GM18505 (cell line): ENCODE data around the gene GLIS2.

ENCODE experiments used
- ATAC-seq: cut with Tn5 transposase; IDR thresholded peaks from one replicate; pipeline ENCODE4 v1.9.1; 2021; ENCODE audit not compliant: unreplicated experiment
- POLR2A ChIP-seq: IDR thresholded peaks from 4 replicates; pipeline ENCODE4 v1.6.1; 2011; ENCODE audit warnings: borderline replicate concordance; ENCODE audit not compliant: insufficient read depth, insufficient read length; ENCODE audit errors: extremely low read depth

The GLIS2 gene

DNA sequence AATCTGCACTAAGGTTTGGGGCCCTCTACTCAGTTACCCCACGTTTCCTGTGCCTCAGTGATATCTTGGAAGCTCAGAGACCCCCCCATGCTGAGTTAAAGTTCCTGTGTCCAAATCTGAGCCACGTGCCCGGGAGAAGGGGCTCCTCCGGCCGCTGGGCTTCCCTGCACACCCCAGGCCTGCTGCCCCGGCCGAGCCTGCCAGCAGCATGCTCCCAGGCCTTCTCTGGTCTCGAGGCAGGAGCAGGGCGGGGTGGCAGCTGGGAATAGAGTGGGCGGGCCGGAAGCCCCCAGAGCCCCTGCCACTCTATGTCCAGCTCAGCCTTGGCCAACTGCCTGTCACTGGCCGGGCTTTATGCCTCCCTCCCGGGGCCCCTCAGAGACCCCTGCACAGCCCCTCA, 50.1 kb downstream of the GLIS2 start:
- ATAC-seq: no peak
- no peak for TF ChIP-seq POLR2A

DNA sequence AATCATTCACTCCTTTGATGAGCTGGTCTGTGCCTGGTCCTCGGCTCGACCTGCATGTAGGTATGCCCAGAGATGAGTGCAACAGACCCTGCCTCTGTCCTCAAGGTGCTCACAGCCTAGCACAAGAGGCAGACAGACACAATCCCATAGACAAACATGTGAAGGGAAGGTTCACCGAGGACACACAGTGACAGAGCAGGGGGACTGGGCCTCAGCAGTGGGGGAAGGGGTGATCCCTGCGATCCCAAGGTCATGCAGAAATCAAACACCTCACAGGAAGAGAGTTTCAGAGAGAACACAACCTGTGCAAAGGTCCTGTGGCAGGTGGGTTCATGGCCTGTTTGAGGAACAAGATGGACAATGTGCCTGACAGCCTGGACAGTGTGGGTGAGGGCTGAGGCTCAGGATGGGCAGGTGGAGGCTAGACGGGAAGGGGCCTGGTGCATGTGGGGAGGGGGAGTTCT, 51.6 kb downstream of the GLIS2 start:
- no peak for TF ChIP-seq POLR2A
- no peak for ATAC-seq

DNA sequence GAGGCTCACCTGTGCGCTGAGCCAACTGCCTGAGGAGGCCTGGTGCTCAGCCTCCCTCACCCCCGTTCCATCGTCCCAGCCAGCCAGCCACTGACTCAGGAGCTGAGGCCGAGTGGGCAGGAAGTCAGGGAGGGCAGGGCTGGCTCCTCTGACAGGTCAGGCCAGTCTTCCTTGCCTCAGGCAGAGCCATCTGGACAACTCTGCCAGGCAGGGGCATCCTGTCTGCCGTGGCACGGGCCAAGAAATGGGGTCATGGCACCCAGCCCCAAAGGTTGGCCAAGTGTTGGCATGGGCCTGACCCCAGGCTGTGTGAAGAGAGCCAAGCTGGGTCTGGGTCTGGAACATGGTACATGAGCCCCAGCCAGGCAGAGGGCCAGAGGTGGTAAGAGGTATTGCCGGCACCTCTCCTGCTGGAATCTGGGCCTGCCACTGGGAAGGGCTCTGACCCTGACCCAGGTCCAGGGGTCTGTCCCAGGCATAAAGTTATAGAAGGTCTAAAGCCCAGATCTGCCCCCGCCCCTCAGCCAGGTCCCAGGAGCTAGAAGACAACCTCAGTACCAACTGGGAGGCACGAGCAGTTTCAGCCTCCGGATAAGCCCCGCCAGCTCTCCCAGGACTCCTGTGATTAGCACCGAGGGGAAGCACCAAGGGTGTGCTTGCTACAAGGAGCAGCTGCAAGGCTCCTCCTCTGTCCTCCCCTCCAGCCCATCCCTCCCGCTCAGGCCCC, 53.3 kb downstream of the GLIS2 start:
- no peak for TF ChIP-seq POLR2A
- ATAC-seq: no peak

DNA sequence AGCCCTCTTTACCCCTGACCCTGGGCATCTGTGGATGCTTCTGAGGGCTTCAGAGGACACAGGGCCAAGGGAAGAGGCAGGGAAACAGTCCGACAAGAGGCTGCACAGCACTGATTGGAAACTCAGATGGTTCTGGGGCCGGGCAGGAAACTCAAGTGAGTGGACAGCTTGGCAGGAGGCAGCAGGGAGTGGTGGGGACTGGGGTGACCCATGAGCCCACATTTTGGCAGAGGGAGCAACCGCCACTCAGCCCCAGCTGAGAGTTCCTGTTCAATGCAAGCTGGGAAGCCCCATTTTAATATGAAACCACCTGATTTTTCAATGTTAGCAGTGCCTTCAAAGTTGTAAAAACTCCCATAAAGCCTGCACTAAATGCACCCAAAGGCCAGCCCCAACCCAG, 54.3 kb downstream of the GLIS2 start:
- no peak for ATAC-seq

DNA sequence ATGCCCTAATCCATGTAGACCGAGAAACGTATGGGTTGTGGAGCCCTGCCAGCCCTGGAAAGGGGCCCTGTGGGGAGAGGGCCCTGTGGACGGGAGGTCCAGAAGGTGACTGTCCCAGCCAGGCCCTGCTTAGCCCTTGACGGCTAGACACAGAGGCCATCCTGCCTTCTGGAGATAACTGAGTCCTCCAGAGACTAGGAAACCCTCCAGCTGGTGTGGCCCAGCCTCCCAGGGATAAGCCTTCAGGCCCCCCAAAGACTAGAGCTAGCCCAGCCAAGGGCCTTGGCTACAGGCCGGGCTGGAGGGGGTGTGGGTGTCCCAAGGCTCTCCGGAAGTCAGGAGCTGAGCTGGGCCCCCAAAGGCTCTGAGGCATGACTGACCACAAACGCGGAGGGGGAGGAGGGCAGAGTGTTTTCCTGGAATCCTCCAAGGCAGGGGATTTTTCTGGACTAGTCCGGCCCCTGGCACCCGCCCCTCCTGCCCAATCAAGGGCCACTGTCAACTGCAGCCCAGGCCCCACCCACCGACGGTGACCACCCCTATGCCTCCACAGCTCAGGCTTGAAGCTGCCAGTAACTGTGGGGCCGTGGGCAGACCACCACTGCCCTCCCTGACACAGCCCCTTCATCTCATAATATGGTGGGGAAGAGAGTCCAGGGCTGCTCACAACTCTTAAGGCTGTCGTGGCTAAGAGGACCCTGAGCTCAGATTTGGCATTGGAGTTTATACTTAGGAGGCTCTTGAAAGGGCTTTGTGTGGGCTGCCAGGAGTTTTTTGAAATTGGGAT, 54.9 kb downstream of the GLIS2 start:
- no peak for ATAC-seq
- no peak for TF ChIP-seq POLR2A

More for the DNA sequence above, 54.3 kb downstream of the GLIS2 start:
- TF ChIP-seq POLR2A: no peak

DNA sequence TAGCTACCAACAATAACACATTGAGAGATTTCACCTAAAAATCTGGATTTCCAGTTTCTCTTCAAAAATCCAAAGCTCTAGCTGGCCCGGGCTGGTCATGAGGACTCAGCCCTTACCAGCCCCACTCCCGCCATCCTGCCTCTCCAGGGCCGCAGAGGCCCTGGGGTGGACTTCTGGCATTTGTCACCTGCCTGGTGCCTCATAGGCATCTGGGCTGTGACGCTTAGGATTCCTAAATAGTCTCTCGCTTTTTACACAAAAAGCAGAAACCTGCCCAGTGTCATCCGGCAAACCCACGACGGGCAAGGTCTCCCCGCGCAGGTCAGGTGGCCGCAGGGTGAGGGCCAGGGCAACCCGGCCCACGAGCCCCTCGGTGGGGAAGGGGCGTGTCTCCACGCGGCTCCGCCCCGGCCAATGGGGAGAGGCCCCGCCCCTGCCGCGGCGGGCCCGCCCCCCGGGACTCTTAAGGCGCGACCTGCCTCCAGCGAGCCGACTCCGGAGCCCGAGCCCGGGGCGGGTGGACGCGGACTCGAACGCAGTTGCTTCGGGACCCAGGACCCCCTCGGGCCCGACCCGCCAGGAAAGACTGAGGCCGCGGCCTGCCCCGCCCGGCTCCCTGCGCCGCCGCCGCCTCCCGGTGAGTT, 55.6 kb downstream of the GLIS2 start, which contains the start of gene VASN:
Gene VASN (plus strand): TSS at position 492 of the 644 bp plus-strand sequence. CDS start 9,030 bp downstream, outside the sequence.
- TF ChIP-seq POLR2A: peak; percentile 52
- ATAC-seq: no peak

DNA sequence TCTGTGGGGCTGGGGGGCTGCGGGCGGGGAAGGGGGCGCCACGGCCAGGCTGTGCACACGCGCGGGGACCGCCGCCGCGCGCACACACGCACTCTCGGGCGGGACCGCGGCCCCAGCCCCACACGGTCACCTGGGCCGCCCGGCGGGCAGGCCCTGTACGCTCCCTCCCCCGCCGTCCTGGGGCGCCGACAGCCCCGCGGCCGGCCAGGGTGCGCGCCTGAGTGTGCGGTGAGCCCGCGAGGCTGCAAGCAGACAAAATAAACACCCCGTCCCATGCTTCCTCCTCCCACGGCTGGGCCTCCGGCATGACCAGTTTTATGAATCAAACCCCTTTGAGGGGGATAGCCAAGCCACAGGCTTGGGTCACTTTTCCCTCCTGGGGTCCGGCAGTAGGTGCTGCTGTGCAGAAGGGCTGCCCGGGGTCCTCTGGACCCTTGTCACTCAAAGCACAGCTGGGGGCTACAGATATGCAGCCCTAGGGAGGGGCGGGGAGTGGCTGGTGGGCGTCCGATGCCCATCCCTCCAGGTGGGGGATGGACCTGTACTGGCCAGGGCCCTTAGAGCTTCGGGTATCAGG, 56.2 kb downstream of the GLIS2 start:
- no peak for ATAC-seq
- TF ChIP-seq POLR2A: no peak

DNA sequence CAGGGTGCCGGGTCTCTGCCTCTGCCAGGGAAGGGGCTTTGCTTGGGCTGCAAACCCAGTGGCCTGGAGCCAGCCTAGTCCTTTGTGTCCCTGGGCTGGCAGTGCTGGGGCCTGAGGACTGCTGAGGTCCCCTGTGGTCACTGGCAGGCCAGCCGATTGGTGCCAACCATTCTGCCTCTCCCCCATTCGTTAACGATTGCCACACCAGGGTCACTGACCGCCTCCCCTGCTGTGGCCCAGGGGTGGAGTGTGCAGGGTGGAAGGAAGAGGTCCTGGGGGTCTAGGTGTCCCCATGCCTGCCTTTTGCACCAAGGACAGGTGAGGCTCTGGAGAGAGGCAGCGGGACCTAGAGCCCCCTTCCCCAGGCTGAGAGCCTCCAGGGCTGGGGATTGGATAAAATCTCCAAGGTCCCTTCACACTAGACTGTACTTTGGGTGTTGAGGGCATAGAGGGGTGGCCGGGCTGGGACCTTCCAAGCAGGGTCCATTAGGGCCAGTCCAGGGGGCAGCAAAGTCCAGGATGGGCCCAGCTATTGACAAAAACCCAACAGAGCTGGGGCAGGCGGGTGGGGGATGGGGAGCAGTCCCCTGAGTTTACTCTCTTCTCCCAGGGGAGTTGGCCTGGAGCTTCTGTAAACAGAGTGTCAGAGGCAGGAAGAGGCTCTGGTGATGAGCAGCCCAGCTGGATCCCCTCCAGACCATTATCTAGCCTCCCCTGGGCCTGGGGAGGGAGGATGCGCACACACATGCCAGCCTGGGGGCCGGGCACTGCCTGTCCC, 56.9 kb downstream of the GLIS2 start:
- no peak for TF ChIP-seq POLR2A
- no peak for ATAC-seq

DNA sequence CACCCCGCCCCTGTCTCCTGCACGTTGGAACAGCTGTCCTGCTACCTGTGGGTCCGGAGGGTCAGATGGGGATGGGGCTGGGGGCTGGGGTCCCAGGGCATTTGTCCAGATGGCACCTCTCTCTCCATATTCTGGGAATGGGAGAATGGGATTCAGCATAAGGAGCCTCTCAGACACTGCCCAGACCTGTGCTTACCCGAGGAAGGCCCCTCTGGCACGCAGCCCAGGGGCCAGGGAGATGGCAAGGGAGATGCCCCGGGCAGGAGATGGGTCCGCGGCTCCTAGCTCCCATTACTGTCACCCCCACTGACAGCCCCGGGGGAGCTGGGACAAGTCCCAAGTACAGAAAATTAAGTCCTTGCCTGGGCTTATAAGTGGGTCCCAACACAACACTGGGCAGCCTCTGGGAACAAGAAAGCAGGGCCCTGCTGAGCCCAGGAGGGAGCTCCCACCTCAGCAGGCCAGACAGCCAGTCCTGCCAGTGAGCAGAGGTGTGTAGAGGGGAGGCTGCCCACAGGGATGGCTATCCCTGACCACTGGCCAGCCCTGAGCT, 57.6 kb downstream of the GLIS2 start:
- TF ChIP-seq POLR2A: no peak
- no peak for ATAC-seq

DNA sequence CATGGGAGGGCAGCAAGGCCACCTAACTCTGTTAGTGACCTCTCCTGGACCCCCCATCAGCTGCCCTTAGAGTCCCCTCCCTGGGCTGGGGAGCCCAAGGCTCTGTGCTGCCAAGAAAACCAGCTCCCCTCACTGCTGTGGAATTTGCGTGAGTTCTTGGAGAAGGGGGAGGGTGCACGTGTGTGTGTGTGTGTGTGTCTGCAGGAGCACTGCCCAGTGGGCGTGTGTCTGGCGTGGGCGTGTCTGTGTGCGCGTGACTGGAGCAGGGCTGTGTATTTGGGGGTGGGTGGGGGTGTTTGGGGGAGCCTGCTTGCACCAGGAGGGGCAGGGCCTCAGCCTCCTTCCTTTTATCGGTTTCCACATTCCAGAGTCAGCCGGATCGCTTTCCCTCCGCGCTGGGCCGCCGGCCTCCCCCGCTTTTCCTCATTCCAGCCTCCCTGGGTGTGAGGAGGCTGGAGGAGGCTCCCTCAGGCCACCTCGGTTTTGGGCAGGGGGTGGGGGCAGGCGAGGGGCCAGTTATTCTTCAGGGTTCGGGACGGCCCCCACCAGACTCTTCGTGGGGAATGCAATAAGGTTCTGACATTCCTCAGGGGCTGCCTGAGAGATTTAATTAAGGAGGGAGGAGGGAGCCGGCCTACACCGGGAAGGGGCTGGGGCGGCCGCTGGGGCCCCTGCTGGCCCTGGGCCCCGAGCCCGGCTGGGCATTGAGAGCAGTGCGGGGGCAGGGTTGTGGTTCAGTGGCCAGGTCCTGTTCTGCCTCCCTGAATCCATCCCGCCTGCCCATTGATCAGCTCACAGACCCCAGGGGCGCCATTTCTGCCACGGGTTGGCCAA, 58.3 kb downstream of the GLIS2 start:
- ATAC-seq: no peak
- TF ChIP-seq POLR2A: no peak

DNA sequence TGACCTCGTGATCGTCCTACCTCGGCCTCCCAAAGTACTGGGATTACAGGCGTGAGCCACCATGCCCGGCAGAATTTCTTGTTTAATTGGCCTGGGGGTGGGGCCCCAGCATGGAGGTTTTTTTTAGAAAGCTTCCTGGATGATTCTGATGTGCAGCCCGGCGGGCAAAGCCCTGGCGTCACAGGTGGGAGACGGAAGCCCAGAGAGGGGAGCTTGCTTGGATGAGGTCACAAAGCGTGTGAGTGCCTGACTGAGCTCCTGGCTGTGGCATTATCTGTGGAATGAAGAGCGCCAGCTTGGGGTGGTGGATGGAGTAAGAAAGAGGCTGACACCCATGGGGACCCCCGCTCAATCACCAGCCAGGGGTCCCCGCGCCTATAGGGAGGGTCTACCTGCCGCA, 59.9 kb downstream of the GLIS2 start:
- no peak for TF ChIP-seq POLR2A
- no peak for ATAC-seq
